Kidney (tissue), 14 donors: Measurements from ENCODE around the gene PNPLA6. TPM values are rescaled to one million over a fixed set of nuclear protein-coding genes. Genes with fewer than 3 reads are reported as not detected.

Experiments used
- DNase-seq, 5 donors: peaks; one replicate each; pipeline ENCODE4 v3.0.0-alpha.2; 2013 to 2020
- FAIRE-seq: peaks from 2 replicates; lab custom pipeline; 2012; peaks lifted over from hg19 to GRCh38; lab: Jason Lieb, UNC
- H3K27ac ChIP-seq, 2 donors: one replicate each; pipeline ENCODE4 v1.7.0; 2013; ENCODE audit warnings: low read depth in 2 of 2, low read length in 2 of 2, inconsistent platforms in 1 of 2
- H3K27me3 ChIP-seq: one replicate; pipeline ENCODE4 v1.7.1; 2013; ENCODE audit warnings: low read length, inconsistent platforms; ENCODE audit not compliant: control insufficient read depth, insufficient read depth
- H3K36me3 ChIP-seq, 3 donors: one replicate each; pipeline versions ENCODE4 v1.7.0 to v1.7.1; 2013; ENCODE audit warnings: low read length in 3 of 3, control low read depth in 1 of 3, inconsistent platforms in 1 of 3; ENCODE audit not compliant: insufficient read depth in 3 of 3, control insufficient read depth in 2 of 3
- H3K4me1 ChIP-seq, 3 donors: one replicate each; pipeline versions ENCODE4 v1.7.0 to v1.7.1; 2013; ENCODE audit warnings: low read length in 3 of 3, inconsistent platforms in 1 of 3, low read depth in 1 of 3; ENCODE audit not compliant: control insufficient read depth in 2 of 3, insufficient read depth in 2 of 3
- H3K4me3 ChIP-seq, 3 donors: one replicate each; pipeline versions ENCODE4 v1.7.0 to v1.8.1; 2013; ENCODE audit warnings: low read length in 3 of 3, control low read depth in 1 of 3, inconsistent platforms in 1 of 3
- H3K9ac ChIP-seq, 3 donors: one replicate each; pipeline versions ENCODE4 v1.7.0 to v1.7.1; 2013; ENCODE audit warnings: low read length in 3 of 3, control low read depth in 1 of 3, inconsistent platforms in 1 of 3
- H3K9me3 ChIP-seq, 3 donors: one replicate each; pipeline versions ENCODE4 v1.7.0 to v1.7.1; 2013; ENCODE audit warnings: low read length in 3 of 3, control low read depth in 1 of 3, inconsistent platforms in 1 of 3; ENCODE audit not compliant: control insufficient read depth in 2 of 3, insufficient read depth in 1 of 3
- CTCF ChIP-seq: IDR thresholded peaks from 3 replicates; pipeline ENCODE4 v1.5.1; 2012; ENCODE audit warnings: mild to moderate bottlenecking, moderate library complexity, borderline replicate concordance; ENCODE audit not compliant: insufficient read depth; ENCODE audit errors: extremely low read depth
- intact Hi-C: fragments of 100-400 bp; cut with DNase I; formaldehyde crosslinking; loops from one replicate; pipeline ENCODE4 v1.11.1; 2022
- polyA plus RNA-seq: library from polyadenylated mRNA; stranded (reverse); fragments of 350-450 nt; fragmentation: Illumina TruSeq; extraction: RNeasy Lipid Tissue Mini Kit (QIAGEN cat#74804); gene quantifications from one replicate; pipeline ENCODE4 v1.2.3, GENCODE V29; 2014; ENCODE audit warnings: low read depth, low replicate concordance; ENCODE audit not compliant: insufficient read depth
- total RNA-seq: library from RNA; stranded (reverse); fragmentation: NEBNext Ultra II Directional; extraction: Animal tissue kit (Norgen Biotek cat#: 25700); gene quantifications from one replicate; pipeline ENCODE4 v1.2.1, GENCODE V29; 2021
- donor health status: control.
- donor health status: control.
- donor health status: control.
- donor health status: control.
- donor health status: control.
- donor health status: DM: yes; HTN: yes; CAD: no.
- donor health status: Normal renal cell carcinoma (clear cell type).

PNPLA6 gene
- total and polyA plus RNA-seq, 2 donors from 2014 or later, result 80.9 to 101 TPM

- DNase-seq, result no peak
- no peak overlapping the region for H3K27ac ChIP-seq
- no peaks in the 10 kb centered on the region for H3K36me3 ChIP-seq
Measured at GRCh38 chr19:7549429-7550148, 14.1 kb downstream of the PNPLA6 start.

GRCh38 chr19:7550169-7550770, 14.8 kb downstream of the PNPLA6 start:
- Histone ChIP-seq H3K27ac (no peak overlapping the region), H3K27me3 (no peaks in the 10 kb centered on the region), H3K9me3 (no peaks in the 10 kb centered on the region), H3K36me3 (no peaks in the 10 kb centered on the region), H3K9ac (no peak overlapping the region), H3K4me3 (no peak overlapping the region), H3K4me1 (no peaks in the 10 kb centered on the region)
- FAIRE-seq (no peak), DNase-seq (peak in 2 of 5 donors; percentile 77 to 87)
- intact Hi-C loops, result no loop called here
- no peak for TF ChIP-seq CTCF

More at GRCh38 chr19:7549429-7550148, 14.1 kb downstream of the PNPLA6 start:
- intact Hi-C loops, result no loop called here
- no peak overlapping the region for H3K9ac ChIP-seq
- no peak for TF ChIP-seq CTCF
- no peak overlapping the region for H3K4me3 ChIP-seq
- no peak for FAIRE-seq
- H3K4me1 ChIP-seq, result no peaks in the 10 kb centered on the region
- no peaks in the 10 kb centered on the region for H3K27me3 ChIP-seq
- H3K9me3 ChIP-seq, result no peaks in the 10 kb centered on the region

- intact Hi-C loops, result no loop called here
- no peaks in the 10 kb centered on the region for H3K4me1 ChIP-seq
- no peaks in the 10 kb centered on the region for H3K9me3 ChIP-seq
- H3K27ac ChIP-seq, result no peak overlapping the region
- H3K36me3 ChIP-seq, result peaks cover 0 to under 1% (median under 1%) of the 10 kb centered on the region in 3 donors
- DNase-seq, result peak; percentile 92 to 98 (median 96)
- H3K4me3 ChIP-seq, result peak overlapping the region; percentile 34 to 50 (median 42)
- FAIRE-seq, result no peak
- no peaks in the 10 kb centered on the region for H3K27me3 ChIP-seq
- TF ChIP-seq CTCF, result no peak
- peak overlapping the region in 1 of 3 donors; percentile 22 for H3K9ac ChIP-seq
Measured at GRCh38 chr19:7550987-7551761, 15.7 kb downstream of the PNPLA6 start.
